ENCODE results near the gene ATP8B3. TPM values are rescaled to one million over a fixed set of nuclear protein-coding genes. Genes with fewer than 3 reads are reported as not detected.
A peak's percentile ranks its signal among the peaks of the same experiment; 100 is the strongest.

ATP8B3 gene
- total and polyA plus RNA-seq, 11 donors: 0.19 to 3.5 (median 0.72) TPM

- Histone ChIP-seq H3K27me3 (no peaks in the 10 kb centered on the region), H3K36me3 (peaks cover 0 to 73% (median 50%) of the 10 kb centered on the region in 9 donors), H3K4me3 (no peak overlapping the region), H3K27ac (no peak overlapping the region), H3K4me1 (peaks cover 0 to 14% (median 4%) of the 10 kb centered on the region in 12 donors), H3K9me3 (no peaks in the 10 kb centered on the region)
- intact Hi-C loops (cut with DNase I): loop anchor here in 4 of 10 donors (5.0 to 10.0 kb wide), 4 partner anchors 40 to 282 kb away; no protein-coding TSS in a partner anchor
- 69 to 73% (median 71%) methylated on average over 38 to 63 of the region's 63 CpGs for WGBS, 4 donors
- DNase-seq: no peak
- no peak for TF ChIP-seq CTCF (IDR thresholded peaks at IDR 0.05)
- no peak for TF ChIP-seq POLR2A (IDR thresholded peaks at IDR 0.05)
- ATAC-seq: peak in 1 of 4 donors; percentile 2
These were observed 14.8 kb upstream of the ATP8B3 start for GRCh38 chr19:1826557-1827521.

- ATAC-seq (peak; percentile 38 to 82 (median 76)), DNase-seq (peak; percentile 69 to 87 (median 76))
- Histone ChIP-seq H3K4me1 (peaks cover 0 to 14% (median 4%) of the 10 kb centered on the region in 12 donors), H3K27me3 (no peaks in the 10 kb centered on the region), H3K27ac (no peak overlapping the region), H3K36me3 (peaks cover 0 to 81% (median 56%) of the 10 kb centered on the region in 9 donors), H3K9me3 (no peaks in the 10 kb centered on the region), H3K4me3 (no peak overlapping the region)
- intact Hi-C loops (cut with DNase I): loop anchor here in 4 of 10 donors (5.0 to 10.0 kb wide), 4 partner anchors 39 to 281 kb away; no protein-coding TSS in a partner anchor
- TF ChIP-seq CTCF (IDR thresholded peaks at IDR 0.05): peak; percentile 81 to 88 (median 85)
- TF ChIP-seq POLR2A (IDR thresholded peaks at IDR 0.05): no peak
- WGBS, 4 donors: 39 to 43% (median 41%) methylated on average over 15 of the region's 15 CpGs
These were observed 14.0 kb upstream of the ATP8B3 start for GRCh38 chr19:1825909-1826556.

GRCh38 chr19:1824252-1824622, 12.2 kb upstream of the ATP8B3 start:
- H3K4me3 ChIP-seq: no peak overlapping the region
- ATAC-seq: no peak
- intact Hi-C loops (cut with DNase I): loop anchor here in 4 of 10 donors (10.0 kb wide), 3 partner anchors 149 to 279 kb away; no protein-coding TSS in a partner anchor
- no peaks in the 10 kb centered on the region for H3K27me3 ChIP-seq
- H3K27ac ChIP-seq: no peak overlapping the region
- H3K4me1 ChIP-seq: peaks cover 0 to 14% (median 4%) of the 10 kb centered on the region in 12 donors
- no peak for DNase-seq
- H3K9me3 ChIP-seq: no peaks in the 10 kb centered on the region
- peaks cover 0 to 90% (median 66%) of the 10 kb centered on the region in 9 donors for H3K36me3 ChIP-seq
- no peak for TF ChIP-seq CTCF (IDR thresholded peaks at IDR 0.05)
- no peak for TF ChIP-seq POLR2A (IDR thresholded peaks at IDR 0.05)
- WGBS, 4 donors: 78 to 88% (median 78%) methylated on average over 10 to 14 of the region's 14 CpGs

All from heart left ventricle (tissue), 16 donors.